DND-41 (cell line): Measurements from ENCODE around the gene DAZAP1.

Experiments used
- ATAC-seq: fragments of 200-7000 bp; cut with Tn5 transposase; 3 replicates; pipeline ENCODE4 v1.9.1; 2021; ENCODE audit warnings: low read depth; ENCODE audit not compliant: insufficient read depth
- DNase-seq: peaks from one replicate; pipeline ENCODE4 v3.0.0-alpha.2; 2020
- H2AFZ ChIP-seq: 2 replicates; pipeline ENCODE4 v1.6.0; 2012; ENCODE audit warnings: low read depth, low read length
- H3K27ac ChIP-seq: 2 replicates; pipeline ENCODE4 v1.5.1; 2012; ENCODE audit warnings: low read length, inconsistent platforms
- H3K27me3 ChIP-seq: fragments of 200-600 bp; sonication (generic); 2 replicates; pipeline ENCODE4 v1.6.0; 2012; ENCODE audit warnings: low read length, mild to moderate bottlenecking, inconsistent platforms; ENCODE audit not compliant: insufficient read depth, poor library complexity
- H3K36me3 ChIP-seq: 2 replicates; pipeline ENCODE4 v1.5.1; 2012; ENCODE audit warnings: low read length, inconsistent platforms; ENCODE audit not compliant: insufficient read depth
- H3K4me1 ChIP-seq: 2 replicates; pipeline ENCODE4 v1.5.1; 2012; ENCODE audit warnings: mild to moderate bottlenecking, low read length; ENCODE audit not compliant: insufficient read depth
- H3K4me2 ChIP-seq: 2 replicates; pipeline ENCODE4 v1.6.0; 2012; ENCODE audit warnings: mild to moderate bottlenecking, moderate library complexity, low read length, inconsistent platforms; ENCODE audit not compliant: insufficient read depth
- H3K4me3 ChIP-seq, 2 experiments: fragments of 200-600 bp in 1 of 2; shearing (Covaris generic) in 1 of 2; 2 replicates each; pipeline ENCODE4 v1.5.1; 2012 to 2016; ENCODE audit warnings: inconsistent platforms in 2 of 2, low read length in 2 of 2, mild to moderate bottlenecking in 2 of 2, low read depth in 1 of 2, moderate library complexity in 1 of 2
- H3K79me2 ChIP-seq: 2 replicates; pipeline ENCODE4 v1.6.0; 2012; ENCODE audit warnings: low read length, inconsistent platforms; ENCODE audit not compliant: insufficient read depth
- H3K9ac ChIP-seq: 2 replicates; pipeline ENCODE4 v1.6.0; 2012; ENCODE audit warnings: low read depth, mild to moderate bottlenecking, inconsistent platforms, low read length, moderate library complexity
- H3K9me3 ChIP-seq: 2 replicates; pipeline ENCODE4 v1.5.1; 2012; ENCODE audit warnings: low read length, moderate library complexity, mild to moderate bottlenecking, inconsistent platforms; ENCODE audit not compliant: insufficient read depth, severe bottlenecking
- H4K20me1 ChIP-seq: 2 replicates; pipeline ENCODE4 v1.6.0; 2012; ENCODE audit warnings: low read length; ENCODE audit not compliant: insufficient read depth
- EZH2 ChIP-seq: IDR thresholded peaks from 3 replicates; pipeline ENCODE4 v1.6.1; 2012; ENCODE audit warnings: borderline replicate concordance, low read depth, mild to moderate bottlenecking, moderate library complexity, low read length, inconsistent platforms; ENCODE audit not compliant: severe bottlenecking
- TF ChIP-seq, protein P1 (sequence below): IDR thresholded peaks from 2 replicates; pipeline ENCODE4 v1.5.1; 2012; ENCODE audit warnings: borderline replicate concordance, low read length, moderate library complexity, mild to moderate bottlenecking; ENCODE audit not compliant: poor library complexity, severe bottlenecking; ENCODE audit errors: extremely low read depth

The DAZAP1 gene

DNA sequence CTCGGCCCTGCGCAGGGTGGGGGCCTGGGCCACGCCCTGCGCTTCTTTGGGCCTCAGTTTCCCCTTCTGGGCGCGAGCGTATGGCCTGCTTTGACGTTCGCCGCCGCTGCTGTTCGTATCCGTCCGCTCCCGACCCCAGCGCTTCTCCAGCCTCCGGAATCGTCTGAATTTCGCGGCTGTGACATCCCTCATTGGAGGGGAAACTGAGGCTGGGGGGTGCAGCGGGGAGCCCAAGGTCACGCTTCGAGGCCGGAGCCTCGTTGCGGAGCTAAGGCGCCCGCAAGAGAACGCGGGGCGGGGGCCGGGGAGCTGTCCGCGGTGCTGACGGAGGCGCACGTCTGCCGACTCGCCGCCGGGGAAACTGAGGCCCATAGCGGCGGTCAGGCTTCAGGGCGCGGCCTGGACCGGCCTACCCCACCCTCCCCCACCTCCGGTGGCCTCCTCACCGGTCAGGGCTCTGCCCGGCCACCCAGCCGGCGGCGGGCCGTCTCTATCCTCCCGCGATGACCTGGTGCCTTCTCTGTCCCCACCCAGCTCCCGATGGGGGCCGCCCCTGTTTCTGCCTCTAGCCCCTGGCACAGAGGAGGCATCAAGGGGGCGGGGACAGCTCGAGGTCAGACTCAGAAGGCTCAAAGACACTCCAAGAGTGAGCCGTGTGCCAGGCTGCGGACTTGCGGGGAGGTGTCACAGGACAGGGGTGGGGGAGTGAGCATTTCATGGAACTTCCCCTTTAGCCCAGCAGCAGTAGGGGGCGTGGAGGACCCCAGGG lies 39.5 kb downstream of the DAZAP1 start:
- peaks cover under 1% of the 10 kb centered on the region; the same call in 1 of the 2 replicates for H3K79me2 ChIP-seq
- no peak overlapping the region for H3K27ac ChIP-seq
- H2AFZ ChIP-seq, result no peak overlapping the region
- H3K36me3 ChIP-seq, result peaks cover 9% of the 10 kb centered on the region
- TF ChIP-seq, protein P1, sequence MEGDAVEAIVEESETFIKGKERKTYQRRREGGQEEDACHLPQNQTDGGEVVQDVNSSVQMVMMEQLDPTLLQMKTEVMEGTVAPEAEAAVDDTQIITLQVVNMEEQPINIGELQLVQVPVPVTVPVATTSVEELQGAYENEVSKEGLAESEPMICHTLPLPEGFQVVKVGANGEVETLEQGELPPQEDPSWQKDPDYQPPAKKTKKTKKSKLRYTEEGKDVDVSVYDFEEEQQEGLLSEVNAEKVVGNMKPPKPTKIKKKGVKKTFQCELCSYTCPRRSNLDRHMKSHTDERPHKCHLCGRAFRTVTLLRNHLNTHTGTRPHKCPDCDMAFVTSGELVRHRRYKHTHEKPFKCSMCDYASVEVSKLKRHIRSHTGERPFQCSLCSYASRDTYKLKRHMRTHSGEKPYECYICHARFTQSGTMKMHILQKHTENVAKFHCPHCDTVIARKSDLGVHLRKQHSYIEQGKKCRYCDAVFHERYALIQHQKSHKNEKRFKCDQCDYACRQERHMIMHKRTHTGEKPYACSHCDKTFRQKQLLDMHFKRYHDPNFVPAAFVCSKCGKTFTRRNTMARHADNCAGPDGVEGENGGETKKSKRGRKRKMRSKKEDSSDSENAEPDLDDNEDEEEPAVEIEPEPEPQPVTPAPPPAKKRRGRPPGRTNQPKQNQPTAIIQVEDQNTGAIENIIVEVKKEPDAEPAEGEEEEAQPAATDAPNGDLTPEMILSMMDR, result no peak
- TF ChIP-seq EZH2, result no peak
- peaks cover 7% of the 10 kb centered on the region for H3K27me3 ChIP-seq
- H3K9me3 ChIP-seq, result no peaks in the 10 kb centered on the region
- DNase-seq, result no peak
- H3K4me2 ChIP-seq, result no peak overlapping the region
- ATAC-seq, result no peak
- H4K20me1 ChIP-seq, result peaks cover 48% of the 10 kb centered on the region
- peaks cover 10% of the 10 kb centered on the region for H3K4me1 ChIP-seq
- H3K9ac ChIP-seq, result no peak overlapping the region
- H3K4me3 ChIP-seq, result no peak overlapping the region

DNA sequence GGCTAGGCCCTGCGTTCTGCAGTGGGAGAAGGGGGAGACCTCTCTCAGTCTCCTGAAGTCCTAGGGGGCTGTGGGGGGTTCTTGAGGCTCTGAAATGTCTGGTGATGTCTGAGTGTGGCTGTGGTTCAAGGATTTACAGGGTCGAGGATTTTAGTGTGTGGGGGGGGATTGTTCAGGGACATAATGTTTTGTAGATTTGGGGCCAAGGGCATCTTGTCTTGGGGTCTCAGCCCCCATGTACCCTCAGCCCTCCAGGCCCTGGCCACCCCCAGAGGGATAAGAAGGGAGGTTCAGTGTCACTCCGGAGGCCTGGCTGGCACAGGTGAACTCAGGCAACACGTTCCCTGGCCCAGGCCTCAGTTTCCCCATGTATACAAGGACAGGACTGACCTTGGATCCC lies 40.1 kb downstream of the DAZAP1 start:
- H3K9me3 ChIP-seq, result no peaks in the 10 kb centered on the region
- H3K79me2 ChIP-seq, result no peaks in the 10 kb centered on the region
- H3K27ac ChIP-seq, result no peak overlapping the region
- H3K4me3 ChIP-seq, result no peak overlapping the region
- TF ChIP-seq, protein P1, result no peak
- no peak for TF ChIP-seq EZH2
- peaks cover 10% of the 10 kb centered on the region for H3K4me1 ChIP-seq
- peaks cover 7% of the 10 kb centered on the region for H3K27me3 ChIP-seq
- H2AFZ ChIP-seq, result no peak overlapping the region
- peaks cover 46% of the 10 kb centered on the region for H4K20me1 ChIP-seq
- ATAC-seq (no peak), DNase-seq (no peak)
- H3K9ac ChIP-seq, result no peak overlapping the region
- H3K36me3 ChIP-seq, result peaks cover 3% of the 10 kb centered on the region
- no peak overlapping the region for H3K4me2 ChIP-seq

DNA sequence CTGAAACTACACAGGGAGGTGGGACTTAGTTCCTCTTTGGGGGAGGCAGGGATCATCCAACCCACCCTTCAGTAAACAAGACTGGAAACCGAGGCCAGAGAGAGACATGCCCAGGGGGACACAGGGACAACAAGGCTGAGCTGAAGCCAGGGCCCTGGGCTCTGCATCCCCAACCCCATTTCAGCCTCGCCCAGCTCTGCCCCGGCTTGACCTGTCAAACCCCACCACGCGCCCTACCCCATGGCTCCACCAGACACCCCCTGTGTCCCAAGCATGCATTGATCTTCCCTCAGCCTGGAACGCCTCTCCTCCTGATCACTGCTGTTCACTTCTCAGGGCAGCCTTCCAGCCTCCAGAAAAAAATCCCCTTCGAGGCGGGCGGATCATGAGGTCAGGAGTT lies 40.6 kb downstream of the DAZAP1 start:
- TF ChIP-seq EZH2, result no peak
- TF ChIP-seq, protein P1, result no peak
- no peak overlapping the region for H2AFZ ChIP-seq
- ATAC-seq (no peak), DNase-seq (no peak)
- H3K9ac ChIP-seq, result no peak overlapping the region
- peaks cover 46% of the 10 kb centered on the region for H4K20me1 ChIP-seq
- no peaks in the 10 kb centered on the region for H3K9me3 ChIP-seq
- H3K4me3 ChIP-seq, result no peak overlapping the region
- H3K36me3 ChIP-seq, result no peaks in the 10 kb centered on the region
- H3K27me3 ChIP-seq, result peaks cover 7% of the 10 kb centered on the region
- no peak overlapping the region for H3K27ac ChIP-seq
- H3K4me2 ChIP-seq, result no peak overlapping the region
- peaks cover 10% of the 10 kb centered on the region for H3K4me1 ChIP-seq
- H3K79me2 ChIP-seq, result no peaks in the 10 kb centered on the region
